ENCODE data around the gene DLGAP1. TPM values are rescaled to one million over a fixed set of nuclear protein-coding genes. Genes with fewer than 3 reads are reported as not detected.

DLGAP1 gene
- total and polyA plus RNA-seq, 3 donors from 2014 or later = 18.6 to 93.8 (median 69.1) TPM

DNA sequence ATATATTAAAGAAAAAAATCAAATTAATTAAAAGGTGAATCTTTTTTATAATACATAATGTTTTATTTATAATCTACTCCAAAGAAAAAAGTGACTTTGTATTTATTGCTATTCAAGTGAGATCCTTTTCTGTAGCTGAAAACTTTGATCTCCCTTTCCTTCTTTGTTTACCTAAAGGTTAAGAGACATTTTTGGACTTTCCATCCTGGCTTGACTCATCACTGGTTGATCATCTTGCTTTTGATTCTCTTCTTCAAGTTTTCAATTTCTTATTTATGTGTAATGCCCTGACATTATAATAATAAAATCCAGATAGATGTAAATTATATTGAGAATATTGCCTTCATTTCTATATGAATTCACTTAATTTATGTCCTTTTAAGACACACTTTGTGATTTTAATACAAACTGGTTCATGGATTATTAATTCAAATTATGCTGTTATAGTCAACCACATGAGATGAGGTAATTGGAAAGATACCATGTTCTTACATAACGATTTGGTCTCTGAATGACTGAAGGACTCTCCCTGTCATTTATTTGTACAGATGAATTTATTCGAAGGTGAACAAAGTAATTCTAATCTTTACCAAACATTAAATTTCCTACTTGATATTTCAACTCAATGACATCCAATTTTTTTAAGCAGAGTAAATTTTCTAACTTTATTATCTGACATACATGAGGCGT is 820.7 kb downstream of the DLGAP1 start:
- Histone ChIP-seq H3K27ac (no peak overlapping the region), H3K36me3 (ENCODE audit: low read depth, missing control alignments) (no peaks in the 10 kb centered on the region), H3K4me1 (no peaks in the 10 kb centered on the region), H3K27me3 (no peaks in the 10 kb centered on the region), H3K9me3 (no peaks in the 10 kb centered on the region), H3K4me3 (no peak overlapping the region)
- TF ChIP-seq, protein P1, sequence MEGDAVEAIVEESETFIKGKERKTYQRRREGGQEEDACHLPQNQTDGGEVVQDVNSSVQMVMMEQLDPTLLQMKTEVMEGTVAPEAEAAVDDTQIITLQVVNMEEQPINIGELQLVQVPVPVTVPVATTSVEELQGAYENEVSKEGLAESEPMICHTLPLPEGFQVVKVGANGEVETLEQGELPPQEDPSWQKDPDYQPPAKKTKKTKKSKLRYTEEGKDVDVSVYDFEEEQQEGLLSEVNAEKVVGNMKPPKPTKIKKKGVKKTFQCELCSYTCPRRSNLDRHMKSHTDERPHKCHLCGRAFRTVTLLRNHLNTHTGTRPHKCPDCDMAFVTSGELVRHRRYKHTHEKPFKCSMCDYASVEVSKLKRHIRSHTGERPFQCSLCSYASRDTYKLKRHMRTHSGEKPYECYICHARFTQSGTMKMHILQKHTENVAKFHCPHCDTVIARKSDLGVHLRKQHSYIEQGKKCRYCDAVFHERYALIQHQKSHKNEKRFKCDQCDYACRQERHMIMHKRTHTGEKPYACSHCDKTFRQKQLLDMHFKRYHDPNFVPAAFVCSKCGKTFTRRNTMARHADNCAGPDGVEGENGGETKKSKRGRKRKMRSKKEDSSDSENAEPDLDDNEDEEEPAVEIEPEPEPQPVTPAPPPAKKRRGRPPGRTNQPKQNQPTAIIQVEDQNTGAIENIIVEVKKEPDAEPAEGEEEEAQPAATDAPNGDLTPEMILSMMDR (IDR thresholded peaks at IDR 0.05) = no peak
- no peak for TF ChIP-seq POLR2A (IDR thresholded peaks at IDR 0.05)
- WGBS, 2 donors = 78 to 88% methylated on average over 3 of the region's 3 CpGs
- intact Hi-C loops (cut with DNase I; ENCODE audit: low total_unique reads) = no loop called here
- no peak for DNase-seq

DNA sequence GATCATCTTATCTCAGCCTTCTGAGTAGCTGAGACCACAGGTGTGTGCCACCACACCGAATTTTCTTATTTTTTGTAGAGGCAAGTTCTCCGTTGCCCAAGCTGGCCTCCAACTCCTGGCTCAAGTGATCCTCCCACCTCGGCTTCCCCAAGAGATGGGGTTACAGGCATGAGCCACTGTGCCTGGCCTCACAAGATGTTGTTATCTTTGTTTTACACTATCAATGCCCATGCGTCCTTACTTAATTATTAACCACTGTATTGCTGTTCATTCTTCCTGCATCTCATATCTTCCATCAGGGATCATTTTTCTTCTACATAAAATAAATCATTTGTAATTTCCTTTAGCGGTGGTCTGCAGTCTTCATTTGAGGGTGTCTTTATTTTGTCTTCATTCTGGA is 823.2 kb downstream of the DLGAP1 start:
- intact Hi-C loops (cut with DNase I; ENCODE audit: low total_unique reads) = no loop called here

DNA sequence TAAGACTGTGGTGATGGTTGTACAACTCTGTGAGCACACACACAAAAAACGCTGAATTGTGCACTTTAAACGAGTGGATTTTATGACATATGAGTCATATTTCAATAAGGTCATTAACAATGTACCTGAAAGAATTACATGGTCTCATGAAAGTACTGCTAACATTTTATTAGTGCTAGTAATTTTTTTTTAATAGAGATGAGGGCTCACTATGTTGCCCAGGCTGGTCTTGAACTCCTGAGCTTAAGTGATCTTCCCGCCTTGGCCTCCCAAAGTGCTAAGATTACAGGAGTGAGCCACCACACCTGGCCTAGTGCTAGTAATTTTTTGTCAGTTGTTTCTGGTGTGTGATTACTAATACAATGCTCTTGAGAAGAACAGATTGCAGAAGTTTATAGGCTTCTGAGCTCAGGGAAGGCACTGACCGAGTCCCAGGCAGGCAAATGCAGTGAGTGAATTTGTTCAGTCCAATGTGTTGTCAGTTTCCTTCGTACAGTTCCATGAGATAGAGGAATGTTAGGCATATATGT is 828.1 kb downstream of the DLGAP1 start:
- DNase-seq = no peak
- Histone ChIP-seq H3K27me3 (no peaks in the 10 kb centered on the region), H3K4me3 (no peak overlapping the region), H3K36me3 (ENCODE audit: low read depth, missing control alignments) (no peaks in the 10 kb centered on the region), H3K9me3 (no peaks in the 10 kb centered on the region), H3K4me1 (peaks cover 4% of the 10 kb centered on the region), H3K27ac (no peak overlapping the region)
- no peak for TF ChIP-seq POLR2A (IDR thresholded peaks at IDR 0.05)
- TF ChIP-seq, protein P1 (IDR thresholded peaks at IDR 0.05) = no peak
- intact Hi-C loops (cut with DNase I; ENCODE audit: low total_unique reads) = no loop called here
- WGBS, 2 donors = 86 to 87% methylated on average over 5 of the region's 5 CpGs

More for the DNA sequence above, 823.2 kb downstream of the DLGAP1 start:
- Histone ChIP-seq H3K4me1 (no peaks in the 10 kb centered on the region), H3K36me3 (ENCODE audit: low read depth, missing control alignments) (no peaks in the 10 kb centered on the region), H3K27me3 (no peaks in the 10 kb centered on the region), H3K4me3 (no peak overlapping the region), H3K27ac (no peak overlapping the region), H3K9me3 (no peaks in the 10 kb centered on the region)
- TF ChIP-seq, protein P1 (IDR thresholded peaks at IDR 0.05) = no peak
- no peak for TF ChIP-seq POLR2A (IDR thresholded peaks at IDR 0.05)
- 86 to 89% methylated on average over 5 of the region's 5 CpGs for WGBS, 2 donors
- DNase-seq = no peak

DNA sequence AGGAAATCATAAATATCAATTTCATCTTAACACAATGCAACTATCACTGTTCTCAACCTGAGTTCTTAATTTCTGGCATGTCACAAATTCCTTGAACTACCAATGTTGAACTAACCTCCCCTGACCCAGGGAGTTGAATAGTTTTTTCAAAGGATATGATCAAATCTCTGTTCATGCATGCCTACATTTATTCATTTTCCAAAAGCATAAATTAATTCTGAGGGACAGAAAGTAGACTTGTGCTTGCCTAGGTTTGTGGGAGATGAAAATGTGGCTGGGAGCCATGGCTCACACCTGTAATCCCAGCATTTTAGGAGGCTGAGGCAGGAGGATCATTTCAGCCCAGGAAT is 829.4 kb downstream of the DLGAP1 start:
- no peak for TF ChIP-seq POLR2A (IDR thresholded peaks at IDR 0.05)
- TF ChIP-seq, protein P1 (IDR thresholded peaks at IDR 0.05) = no peak
- Histone ChIP-seq H3K27me3 (no peaks in the 10 kb centered on the region), H3K27ac (no peak overlapping the region), H3K4me3 (no peak overlapping the region), H3K36me3 (ENCODE audit: low read depth, missing control alignments) (no peaks in the 10 kb centered on the region), H3K9me3 (no peaks in the 10 kb centered on the region), H3K4me1 (peaks cover 4% of the 10 kb centered on the region)
- no peak for DNase-seq
- intact Hi-C loops (cut with DNase I; ENCODE audit: low total_unique reads) = no loop called here

Measured in testis (tissue), 3 donors.